HepG2 (cell line): ENCODE results near the gene LAMA5. TPM values are rescaled to one million over a fixed set of nuclear protein-coding genes. Genes with fewer than 3 reads are reported as not detected.

Source experiments
- ATAC-seq: fragments of 200-7000 bp; cut with Tn5 transposase; 3 replicates; pipeline ENCODE4 v1.9.1; 2020; ENCODE audit warnings: mild to moderate bottlenecking, moderate library complexity
- BruUV-seq: library from RNA; stranded (reverse); fragments of 400-500 nt; replicated peaks from 2 replicates; lab custom pipeline; 2021; lab: Mats Ljungman, UMichigan
- CTCF ChIA-PET: fragments of 300-600 bp; formaldehyde crosslinking; extraction: SDS; loops from one replicate; lab custom pipeline; 2021; ENCODE audit warnings: low total read pairs, inconsistent platforms, low intra/inter-chr PET ratio; lab: Yijun Ruan, JAX
- POLR2A ChIA-PET: fragments of 350-600 bp; sonication (Branson Sonifier 250); formaldehyde crosslinking; loops from one replicate; lab custom pipeline; 2020; ENCODE audit warnings: antibody characterized with exemption, inconsistent platforms; lab: Yijun Ruan, JAX
- DNase-seq: peaks from one replicate; pipeline ENCODE4 v3.0.0-alpha.2; 2015; ENCODE audit warnings: low spot score
- FAIRE-seq: peaks from 3 replicates; lab custom pipeline; 2011; peaks lifted over from hg19 to GRCh38; lab: Jason Lieb, UNC
- H2AFZ ChIP-seq: one replicate; pipeline ENCODE4 v1.6.1; 2011; ENCODE audit warnings: low read length, inconsistent platforms
- H3K27ac ChIP-seq: fragments of 300-600 bp; 3 replicates; pipeline ENCODE4 v1.8.0; 2011; ENCODE audit warnings: mixed run types, mild to moderate bottlenecking, mixed read lengths, low read length, inconsistent platforms; ENCODE audit not compliant: insufficient read depth; ENCODE audit errors: extremely low read length
- H3K27me3 ChIP-seq, 2 experiments: fragments of 200-600 bp in 1 of 2; 2 replicates in 1 of 2; 3 replicates in 1 of 2; pipeline versions ENCODE4 v1.6.0 to v1.8.0; 2011; ENCODE audit warnings: low read length in 2 of 2, mild to moderate bottlenecking in 2 of 2, moderate library complexity in 2 of 2, inconsistent platforms in 1 of 2; ENCODE audit not compliant: insufficient read depth in 2 of 2, control insufficient read depth in 1 of 2
- H3K36me3 ChIP-seq, 2 experiments: fragments of 200-600 bp in 1 of 2; replicated peaks in 1 of 2; 2 replicates in 1 of 2; 3 replicates in 1 of 2; pipeline versions ENCODE4 v1.5.1 to v1.8.0; 2011; ENCODE audit warnings: low read length in 2 of 2, inconsistent platforms in 1 of 2; ENCODE audit not compliant: insufficient read depth in 2 of 2, control insufficient read depth in 1 of 2
- H3K4me1 ChIP-seq: 2 replicates; pipeline ENCODE4 v1.5.1; 2012; ENCODE audit warnings: low read length, inconsistent platforms; ENCODE audit not compliant: insufficient read depth
- H3K4me2 ChIP-seq: 2 replicates; pipeline ENCODE4 v1.6.0; 2011; ENCODE audit warnings: low read depth, low read length, inconsistent platforms
- H3K4me3 ChIP-seq, 3 experiments: fragments of 200-600 bp in 1 of 3; sonication (generic), shearing (Covaris generic) in 1 of 3; replicated peaks in 1 of 3; 2 replicates each; pipeline ENCODE4 v1.5.1; 2011 to 2016; ENCODE audit warnings: low read length in 3 of 3, inconsistent platforms in 2 of 3, low read depth in 2 of 3, mild to moderate bottlenecking in 2 of 3, control low read depth in 1 of 3, mixed read lengths in 1 of 3; ENCODE audit not compliant: insufficient read depth in 1 of 3
- H3K79me2 ChIP-seq: one replicate; pipeline ENCODE4 v1.6.1; 2011; ENCODE audit warnings: low read length, inconsistent platforms; ENCODE audit not compliant: insufficient read depth
- H3K9ac ChIP-seq: 2 replicates; pipeline ENCODE4 v1.6.0; 2011; ENCODE audit warnings: mild to moderate bottlenecking, low read depth, low read length, inconsistent platforms; ENCODE audit not compliant: insufficient read depth
- H3K9me3 ChIP-seq: 2 replicates; pipeline ENCODE4 v1.5.1; 2012; ENCODE audit warnings: mild to moderate bottlenecking, low read length
- H4K20me1 ChIP-seq: 2 replicates; pipeline ENCODE4 v1.6.0; 2011; ENCODE audit warnings: inconsistent platforms, mild to moderate bottlenecking, low read length, moderate library complexity; ENCODE audit not compliant: insufficient read depth
- ARID2 ChIP-seq: sonication (generic); formaldehyde crosslinking; IDR thresholded peaks from 2 replicates; pipeline ENCODE4 v1.8.1; 2022; ENCODE audit warnings: mild to moderate bottlenecking, missing genetic modification reagents, borderline replicate concordance
- ATF7 ChIP-seq, 2 experiments: fragments of 450-650 bp in 1 of 2; sonication (generic) in 1 of 2; formaldehyde crosslinking in 1 of 2; IDR thresholded peaks; 2 replicates each; pipeline versions ENCODE4 v1.4.0 to v1.6.1; 2016 to 2020; ENCODE audit warnings: antibody characterized with exemption in 1 of 2, mild to moderate bottlenecking in 1 of 2, missing genetic modification reagents in 1 of 2
- FOXA1 ChIP-seq, 2 experiments: fragments of 450-650 bp in 1 of 2; sonication (generic) in 1 of 2; formaldehyde crosslinking in 1 of 2; IDR thresholded peaks; 2 replicates each; pipeline versions ENCODE4 v1.4.0 to v1.6.1; 2016 to 2020; ENCODE audit warnings: missing genetic modification reagents in 1 of 2
- GATAD2A ChIP-seq: IDR thresholded peaks from 2 replicates; pipeline ENCODE4 v1.6.1; 2016
- KDM3A ChIP-seq: IDR thresholded peaks from 2 replicates; pipeline ENCODE4 v1.6.1; 2018; ENCODE audit warnings: low read depth, missing compliant biosample characterization
- MTF2 ChIP-seq: sonication (generic); formaldehyde crosslinking; IDR thresholded peaks from 2 replicates; pipeline ENCODE4 v1.5.0; 2020; ENCODE audit warnings: missing genetic modification reagents, borderline replicate concordance
- NFKBIZ ChIP-seq: IDR thresholded peaks from 2 replicates; pipeline ENCODE4 v1.6.1; 2018; ENCODE audit warnings: missing genetic modification reagents, missing compliant biosample characterization
- PBX2 ChIP-seq: IDR thresholded peaks from 2 replicates; pipeline ENCODE4 v1.6.1; 2016; ENCODE audit warnings: control low read depth
- RNF2 ChIP-seq: fragments of 450-650 bp; conservative IDR thresholded peaks from 2 replicates; pipeline ENCODE4 v1.6.1; 2016; ENCODE audit warnings: low read depth
- SPEN ChIP-seq: sonication (generic); formaldehyde crosslinking; IDR thresholded peaks from 2 replicates; pipeline ENCODE4 v1.5.1; 2020; ENCODE audit warnings: low read depth, mild to moderate bottlenecking, missing genetic modification reagents
- YEATS4 ChIP-seq: sonication (generic); formaldehyde crosslinking; IDR thresholded peaks from 2 replicates; pipeline ENCODE4 v1.4.0; 2020; ENCODE audit warnings: missing genetic modification reagents, borderline replicate concordance
- ZNF235 ChIP-seq: sonication (generic); formaldehyde crosslinking; IDR thresholded peaks from 2 replicates; pipeline ENCODE4 v1.8.1; 2023; ENCODE audit warnings: mild to moderate bottlenecking, missing genetic modification reagents, borderline replicate concordance
- ZNF331 ChIP-seq: sonication (generic); formaldehyde crosslinking; IDR thresholded peaks from 2 replicates; pipeline ENCODE4 v1.4.0; 2020; ENCODE audit warnings: missing genetic modification reagents
- ZNF350 ChIP-seq: sonication (generic); formaldehyde crosslinking; IDR thresholded peaks from 2 replicates; pipeline ENCODE4 v1.4.0; 2020; ENCODE audit warnings: mild to moderate bottlenecking, low read depth, missing genetic modification reagents, borderline replicate concordance
- ZNF570 ChIP-seq: sonication (generic); formaldehyde crosslinking; IDR thresholded peaks from 2 replicates; pipeline ENCODE4 v1.4.0; 2020; ENCODE audit warnings: mild to moderate bottlenecking, missing genetic modification reagents, borderline replicate concordance
- ZNF777 ChIP-seq: sonication (generic); formaldehyde crosslinking; IDR thresholded peaks from 2 replicates; pipeline ENCODE4 v1.4.0; 2020; ENCODE audit warnings: missing genetic modification reagents
- ZNF839 ChIP-seq: sonication (generic); formaldehyde crosslinking; IDR thresholded peaks from 2 replicates; pipeline ENCODE4 v1.4.0; 2020; ENCODE audit warnings: missing genetic modification reagents, mild to moderate bottlenecking, borderline replicate concordance
- ZSCAN12 ChIP-seq: sonication (generic); formaldehyde crosslinking; IDR thresholded peaks from 2 replicates; pipeline ENCODE4 v1.9.0; 2021; ENCODE audit warnings: mild to moderate bottlenecking, missing genetic modification reagents
- ZSCAN25 ChIP-seq: sonication (generic); formaldehyde crosslinking; IDR thresholded peaks from 2 replicates; pipeline ENCODE4 v1.8.0; 2022; ENCODE audit warnings: mild to moderate bottlenecking, missing genetic modification reagents
- WGBS: methylation state at CpG from one replicate; pipeline ENCODE4 v1.1.6; 2017; ENCODE audit warnings: low lambda C conversion rate; 5-methylcytosine and 5-hydroxymethylcytosine counted together
- in situ Hi-C: cut with HindIII; loops from 2 replicates; pipeline ENCODE4 v1.10.0; 2017; ENCODE audit warnings: low pct_unique_long_range_greater_than_20kb; ENCODE audit not compliant: extremely low pct_ligation_motif_present
- intact Hi-C: fragments of 100-400 bp; cut with micrococcal nuclease; formaldehyde crosslinking; loops from one replicate; pipeline ENCODE4 v1.10.0; 2022; ENCODE audit not compliant: unreplicated experiment
- polyA plus RNA-seq, 8 experiments: library from polyadenylated mRNA; depleted of rRNA in 3 of 8; stranded (reverse) in 7 of 8; unstranded in 1 of 8; fragments of >200 nt; fragmentation: Illumina TruSeq in 4 of 8; extraction: Trizol in 4 of 8; gene quantifications; 2 replicates each; pipeline versions ENCODE4 v1.2.1 to v1.2.3, GENCODE V29; 2011 to 2016; ENCODE audit warnings: low read depth in 4 of 8, missing spikeins in 1 of 8, mixed read lengths in 1 of 8; ENCODE audit not compliant: insufficient read depth in 1 of 8
- total RNA-seq, 5 experiments: library from RNA; depleted of rRNA; stranded (reverse); fragments of >200 nt; fragmentation: Illumina TruSeq; extraction: Trizol; gene quantifications; 2 replicates each; pipeline ENCODE4 v1.2.3, GENCODE V29; 2016; ENCODE audit warnings: low read depth in 1 of 5
- TF ChIP-seq, protein P1 (sequence below): sonication (generic); formaldehyde crosslinking; IDR thresholded peaks from 2 replicates; pipeline ENCODE4 v1.8.1; 2023; ENCODE audit warnings: mild to moderate bottlenecking, missing genetic modification reagents, borderline replicate concordance
- TF ChIP-seq, protein P2 (sequence below): IDR thresholded peaks from 2 replicates; pipeline ENCODE4 v1.6.1; 2016

Gene LAMA5
- total and polyA plus RNA-seq, 2 of the 13 experiments (the other 11 are each of a cell fraction or from before 2014, with no cell fraction given), result 21.0 to 44.7 TPM

DNA sequence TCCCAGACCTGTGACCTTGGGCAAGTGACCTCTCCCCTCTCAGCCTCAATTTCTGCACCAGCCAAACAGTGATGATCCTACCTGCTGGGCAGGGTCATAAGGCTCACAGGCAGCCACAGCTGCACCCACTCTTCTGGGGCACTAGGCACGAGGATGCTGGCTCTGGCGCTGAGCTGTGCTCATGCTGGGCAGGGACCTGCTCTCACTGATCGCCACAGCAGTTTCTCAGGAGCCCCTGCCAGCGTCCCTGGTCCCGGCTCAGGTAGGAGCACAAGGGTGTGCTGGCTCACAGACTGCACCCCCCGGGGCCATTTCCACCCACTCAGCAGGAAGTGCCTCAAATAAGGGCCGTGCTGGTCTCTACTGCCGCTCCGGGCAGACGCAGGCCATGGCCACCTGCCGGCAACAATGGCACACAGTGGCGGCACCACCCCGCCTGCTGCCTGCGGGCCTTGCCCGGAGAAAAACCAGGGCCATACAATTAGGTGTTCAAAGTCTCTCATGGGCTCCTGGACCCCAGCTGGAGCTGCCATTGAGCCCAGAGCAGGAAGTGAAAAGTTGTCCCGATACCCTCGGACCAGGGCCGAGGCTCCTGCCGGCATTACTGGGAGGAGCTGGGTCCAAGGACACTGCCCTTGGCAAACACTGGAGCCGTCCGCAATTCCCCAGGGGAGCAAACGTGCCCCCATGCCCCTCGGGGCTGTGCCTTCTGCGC is 44.5 kb upstream of the LAMA5 start:
- CTCF ChIA-PET, result interaction anchor here (1.6 kb wide), 1 partner anchor 110 kb away, joined by 4 read pairs; no protein-coding TSS in a partner anchor
- TF ChIP-seq ZNF777 (CRISPR knock-in tag) (0 out of 2 replicates have a peak, but pooled peaks have one; percentile 59), ZNF570 (CRISPR knock-in tag) (0 out of 2 replicates have a peak, but pooled peaks have one; percentile 73), SPEN (CRISPR knock-in tag) (peak; percentile 50), GATAD2A (peak; percentile 85), NFKBIZ (CRISPR knock-in tag) (0 out of 2 replicates have a peak, but pooled peaks have one; percentile 40), MTF2 (CRISPR knock-in tag) (no peak), ZNF235 (CRISPR knock-in tag) (no peak), ZNF839 (CRISPR knock-in tag) (0 out of 2 replicates have a peak, but pooled peaks have one; percentile 19), KDM3A (CRISPR knock-in tag) (peak; percentile 69), ZSCAN25 (CRISPR knock-in tag) (peak; percentile 18; the same call in 1 of the 2 replicates), ZNF331 (peak; percentile 58; the same call in 1 of the 2 replicates), ZSCAN12 (CRISPR knock-in tag) (0 out of 2 replicates have a peak, but pooled peaks have one; percentile 27), ARID2 (CRISPR knock-in tag) (peak; percentile 97), ZNF350 (peak; percentile 68; the same call in 1 of the 2 replicates), ATF7 (IDR thresholded peaks at IDR 0.05) (no peak), ATF7 (CRISPR knock-in tag; IDR thresholded peaks at IDR 0.05) (0 out of 2 replicates have a peak, but pooled peaks have one; percentile 67), FOXA1 (IDR thresholded peaks at IDR 0.05) (no peak), FOXA1 (CRISPR knock-in tag; IDR thresholded peaks at IDR 0.05) (peak; percentile 51), PBX2 (CRISPR knock-in tag) (no peak), RNF2 (peak; percentile 73; the same call in 1 of the 2 replicates), YEATS4 (CRISPR knock-in tag) (peak; percentile 83; the same call in 1 of the 2 replicates)
- TF ChIP-seq, protein P1, sequence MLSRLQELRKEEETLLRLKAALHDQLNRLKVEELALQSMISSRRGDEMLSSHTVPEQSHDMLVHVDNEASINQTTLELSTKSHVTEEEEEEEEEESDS, result peak; percentile 74; the same call in 1 of the 2 replicates
- TF ChIP-seq, protein P2, sequence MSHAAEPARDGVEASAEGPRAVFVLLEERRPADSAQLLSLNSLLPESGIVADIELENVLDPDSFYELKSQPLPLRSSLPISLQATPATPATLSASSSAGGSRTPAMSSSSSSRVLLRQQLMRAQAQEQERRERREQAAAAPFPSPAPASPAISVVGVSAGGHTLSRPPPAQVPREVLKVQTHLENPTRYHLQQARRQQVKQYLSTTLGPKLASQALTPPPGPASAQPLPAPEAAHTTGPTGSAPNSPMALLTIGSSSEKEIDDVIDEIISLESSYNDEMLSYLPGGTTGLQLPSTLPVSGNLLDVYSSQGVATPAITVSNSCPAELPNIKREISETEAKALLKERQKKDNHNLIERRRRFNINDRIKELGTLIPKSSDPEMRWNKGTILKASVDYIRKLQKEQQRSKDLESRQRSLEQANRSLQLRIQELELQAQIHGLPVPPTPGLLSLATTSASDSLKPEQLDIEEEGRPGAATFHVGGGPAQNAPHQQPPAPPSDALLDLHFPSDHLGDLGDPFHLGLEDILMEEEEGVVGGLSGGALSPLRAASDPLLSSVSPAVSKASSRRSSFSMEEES (CRISPR knock-in tag), result peak; percentile 31; the same call in 1 of the 2 replicates

More for the DNA sequence above, 44.5 kb upstream of the LAMA5 start:
- FAIRE-seq (peak; percentile 93), ATAC-seq (peak; percentile 39), DNase-seq (peak; percentile 60)
- H3K9ac ChIP-seq, result peak overlapping the region; percentile 35
- WGBS, result 9% methylated on average over 15 of the region's 24 CpGs
- BruUV-seq, result no TSS peak
- H3K36me3 ChIP-seq, result no peaks in the 10 kb centered on the region
- H3K9me3 ChIP-seq, result no peaks in the 10 kb centered on the region
- peaks cover under 1% of the 10 kb centered on the region for H3K79me2 ChIP-seq
- peak overlapping the region; percentile 91 for H3K4me2 ChIP-seq
- peaks cover 14 to 44% of the 10 kb centered on the region in 2 experiments for H3K27me3 ChIP-seq
- in situ Hi-C loops, result loop anchor here (5.0 kb wide), 1 partner anchor 81 kb away; no protein-coding TSS in a partner anchor
- peak overlapping the region; percentile 13 to 70 (median 46); a peak in 5 of 6 replicates for H3K4me3 ChIP-seq
- H3K27ac ChIP-seq, result peak overlapping the region; percentile 17
- peaks cover 64% of the 10 kb centered on the region for H3K4me1 ChIP-seq
- POLR2A ChIA-PET, result interaction anchor here (1.0 to 3.2 kb wide), 12 partner anchors 12 to 404 kb away, joined by 3 to 31 read pairs (median 4); partner anchors contain the start of genes LAMA5, MRGBP and RPS21
- H4K20me1 ChIP-seq, result no peaks in the 10 kb centered on the region
- H2AFZ ChIP-seq, result no peak overlapping the region
- intact Hi-C loops, result loop anchor here (5.0 kb wide), 2 partner anchors 76 to 206 kb away; no protein-coding TSS in a partner anchor
